ENCODE measurements around the gene USF2. TPM values are rescaled to one million over a fixed set of nuclear protein-coding genes. Genes with fewer than 3 reads are reported as not detected.

USF2 gene
- polyA plus RNA-seq, 1 of the 3 experiments (the other 2 are of a cell fraction): 102 TPM

- Histone ChIP-seq H3F3A (replicated peaks; ENCODE audit: insufficient read depth) (peaks cover 4% of the 10 kb centered on the region), H3K9me2 (no peaks in the 10 kb centered on the region), H3K4me1 (ENCODE audit: control insufficient read depth in 1 of 2, insufficient read depth in 2 of 2, low read depth in 1 of 2, low read length in 1 of 2) (peaks cover 0 to 18% of the 10 kb centered on the region in 2 experiments; a peak in 1 of 4 replicates), H3K27ac (ENCODE audit: low read depth in 2 of 2, low read length in 1 of 2) (no peak overlapping the region), H3K9ac (no peak overlapping the region), H3K4me2 (no peak overlapping the region), H4K20me1 (ENCODE audit: insufficient read depth) (no peaks in the 10 kb centered on the region), H2AFZ (ENCODE audit: low read depth) (no peak overlapping the region), H3K36me3 (replicated peaks in 1 of 2; ENCODE audit: control insufficient read depth in 1 of 2, insufficient read depth in 2 of 2, low read length in 1 of 2) (peaks cover 0 to 6% of the 10 kb centered on the region in 2 experiments), H3K27me3 (ENCODE audit: insufficient read depth) (peaks cover 6% of the 10 kb centered on the region; the same call in 1 of the 2 replicates), H3K9me3 (no peaks in the 10 kb centered on the region), H3K79me2 (ENCODE audit: insufficient read depth) (peaks cover 17% of the 10 kb centered on the region), H3K4me3 (ENCODE audit: low read depth in 2 of 2, low read length in 1 of 2) (no peak overlapping the region)
- WGBS (ENCODE audit: low lambda C conversion rate): 74% methylated on average over 7 of the region's 7 CpGs
- DNase-seq: no peak
- ChIA-PET CTCF (interaction anchor here (1.7 to 2.1 kb wide), 3 partner anchors 88 to 130 kb away, joined by 4 to 9 read pairs (median 6); partner anchors contain the start of gene LGI4), POLR2A (interaction anchor here (1.1 kb wide), 2 partner anchors 9 to 119 kb away, joined by 3 read pairs; no protein-coding TSS in a partner anchor)
- TF ChIP-seq RAD21 (IDR thresholded peaks at IDR 0.05; ENCODE audit: low read length): no peak
- TF ChIP-seq EP300 (IDR thresholded peaks at IDR 0.05; ENCODE audit: borderline replicate concordance in 1 of 2, low read depth in 1 of 2, low read length in 1 of 2): no peak
- TF ChIP-seq JUND (IDR thresholded peaks at IDR 0.05): no peak
- no peak for TF ChIP-seq RXRA (IDR thresholded peaks at IDR 0.05; ENCODE audit: borderline replicate concordance, low read depth)
- TF ChIP-seq SMC3 (IDR thresholded peaks at IDR 0.05; ENCODE audit: low read depth, low read length): no peak
- TF ChIP-seq EZH2phosphoT487 (IDR thresholded peaks at IDR 0.05; ENCODE audit: borderline replicate concordance, low read depth): no peak
- TF ChIP-seq GATA2 (CRISPR knock-in tag; IDR thresholded peaks at IDR 0.05): no peak
- no peak for TF ChIP-seq RCOR1 (IDR thresholded peaks at IDR 0.05; ENCODE audit: low read length)
- TF ChIP-seq USF2 (IDR thresholded peaks at IDR 0.05; ENCODE audit: borderline replicate concordance, low read depth, low read length): no peak
- no peak for TF ChIP-seq FOXM1 (IDR thresholded peaks at IDR 0.05; ENCODE audit: low read depth)
- no peak for TF ChIP-seq CTCF (IDR thresholded peaks at IDR 0.05)
- TF ChIP-seq SIN3A (IDR thresholded peaks at IDR 0.05; ENCODE audit: borderline replicate concordance, low read depth, low read length): no peak
- no peak for TF ChIP-seq CHD2 (IDR thresholded peaks at IDR 0.05; ENCODE audit: low read length, partially characterized antibody)
- TF ChIP-seq FOSL2 (IDR thresholded peaks at IDR 0.05; ENCODE audit: borderline replicate concordance, low read depth): no peak
These were observed 4.3 kb upstream of the USF2 start for GRCh38 chr19:35264268-35265125.
